Measurements from ENCODE around the gene CABP7. TPM values are rescaled to one million over a fixed set of nuclear protein-coding genes. Genes with fewer than 3 reads are reported as not detected.

Gene CABP7
- total RNA-seq, 1 experiment from 2014 or later, result not detected

DNA sequence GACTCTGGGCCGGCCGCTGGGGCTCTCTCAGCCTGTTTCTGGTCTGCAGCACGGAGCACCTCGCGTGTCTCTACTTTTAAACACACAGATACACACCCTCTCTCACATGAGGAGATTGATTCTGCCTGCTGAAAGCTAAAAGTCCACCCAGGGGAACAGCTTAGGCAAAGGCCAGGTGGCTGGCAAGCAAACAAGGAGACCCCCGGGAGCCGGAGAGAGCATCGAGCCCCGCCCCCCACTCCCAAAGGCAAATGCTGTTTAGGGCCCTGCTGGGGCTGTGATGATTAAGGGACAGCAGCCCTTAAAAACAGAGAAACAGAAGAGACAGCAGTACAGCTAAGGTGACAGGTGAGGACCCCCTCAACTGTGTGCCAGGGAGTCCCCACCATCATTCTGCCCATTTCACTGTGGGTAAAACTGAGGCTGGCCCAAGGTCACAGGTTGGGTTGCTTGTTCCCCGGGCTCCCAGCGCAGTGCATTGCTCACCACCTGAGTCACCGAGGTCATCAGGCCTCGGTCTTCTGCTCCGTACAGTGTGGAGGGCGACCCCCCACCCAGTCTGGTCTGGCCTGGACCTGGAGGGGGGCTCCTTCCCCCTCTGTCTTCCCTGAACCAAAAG, 6.8 kb downstream of the CABP7 start:
- H3K27ac ChIP-seq (ENCODE audit: low read depth, low read length), result no peak overlapping the region
- DNase-seq (ENCODE audit: low read depth, low spot score) (no peak), ATAC-seq (peak; percentile 42)
- ChIA-PET CTCF (interaction anchor here (0.6 to 1.2 kb wide), 2 partner anchors 362 to 553 kb away, joined by 3 to 6 read pairs; no protein-coding TSS in a partner anchor), POLR2A (no interaction called here), RAD21 (ENCODE audit: low non-redundant PET in 1 of 2, low total read pairs in 2 of 2, uncharacterized antibody in 2 of 2, unreplicated experiment in 2 of 2) (no interaction called here)
- H3K4me3 ChIP-seq (replicated peaks in 1 of 2; ENCODE audit: low read depth in 1 of 2, low read length in 2 of 2), result no peak overlapping the region
- H3K9me2 ChIP-seq (ENCODE audit: insufficient read depth), result no peaks in the 10 kb centered on the region
- H3K9me3 ChIP-seq (ENCODE audit: control insufficient read depth in 1 of 2, insufficient read depth in 1 of 2, low read depth in 1 of 2, low read length in 2 of 2), result no peaks in the 10 kb centered on the region
- TF ChIP-seq JUND (IDR thresholded peaks at IDR 0.05) (no peak), EZH2 (IDR thresholded peaks at IDR 0.05) (no peak), YY1 (IDR thresholded peaks at IDR 0.05; ENCODE audit: extremely low read depth, insufficient replicate concordance, low read depth, low read length) (no peak), CBX3 (IDR thresholded peaks at IDR 0.05; ENCODE audit: low read depth) (no peak), SIN3A (IDR thresholded peaks at IDR 0.05; ENCODE audit: low read depth) (no peak), TCF7L2 (IDR thresholded peaks at IDR 0.05; ENCODE audit: borderline replicate concordance, extremely low read depth, insufficient read depth, insufficient read length) (no peak), ZNF274 (IDR thresholded peaks at IDR 0.05; ENCODE audit: low read depth, low read length) (no peak), POLR2A (IDR thresholded peaks at IDR 0.05; ENCODE audit: borderline replicate concordance, extremely low read depth, insufficient read depth, insufficient read length) (no peak), FOSL1 (IDR thresholded peaks at IDR 0.05; ENCODE audit: low read depth) (no peak), EGR1 (IDR thresholded peaks at IDR 0.05; ENCODE audit: low read depth) (no peak)
- H3K36me3 ChIP-seq (ENCODE audit: control insufficient read depth in 1 of 2, insufficient read depth in 2 of 2, low read length in 2 of 2), result no peaks in the 10 kb centered on the region
- H4K20me1 ChIP-seq (ENCODE audit: insufficient read depth), result no peaks in the 10 kb centered on the region
- no peak overlapping the region for H2AFZ ChIP-seq (ENCODE audit: low read depth, low read length, poor library complexity, severe bottlenecking)
- BruUV-seq (replicated peaks), result no TSS peak
- peaks cover 0 to 11% of the 10 kb centered on the region in 2 experiments; a peak in 2 of 4 replicates for H3K4me1 ChIP-seq (ENCODE audit: control insufficient read depth in 1 of 2, insufficient read depth in 2 of 2, low read length in 2 of 2)
- intact Hi-C loops (cut with micrococcal nuclease), result no loop called here
- no peaks in the 10 kb centered on the region for H3K79me2 ChIP-seq (ENCODE audit: insufficient read depth, low read length)
- peak overlapping the region; percentile 25; the same call in 1 of the 2 replicates for H3K4me2 ChIP-seq (ENCODE audit: low read length)
- H3K9ac ChIP-seq (ENCODE audit: low read length), result no peak overlapping the region
- no peaks in the 10 kb centered on the region for H3K27me3 ChIP-seq (ENCODE audit: insufficient read depth, low read length)

DNA sequence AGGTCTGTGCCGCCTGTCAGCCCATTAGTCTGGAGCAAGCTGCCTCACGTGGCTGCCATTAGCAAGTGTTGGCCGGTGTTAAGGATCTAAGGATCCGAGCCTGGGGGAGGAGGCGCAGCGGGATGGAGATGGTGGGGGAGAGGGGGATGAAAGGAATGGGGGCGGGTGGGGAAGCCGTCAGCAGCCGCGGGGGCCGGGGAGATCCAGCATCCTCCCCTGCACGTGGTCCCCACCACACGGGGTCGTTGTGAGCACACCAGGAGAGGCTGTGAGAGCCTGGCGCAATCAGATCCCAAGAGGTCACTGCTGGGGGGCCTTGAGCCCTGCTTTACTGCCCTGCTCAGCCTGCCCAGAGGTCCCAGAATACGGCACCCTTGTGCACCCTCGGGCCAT, 7.3 kb downstream of the CABP7 start:
- Histone ChIP-seq H3K9me2 (ENCODE audit: insufficient read depth) (no peaks in the 10 kb centered on the region), H3K27me3 (ENCODE audit: insufficient read depth, low read length) (no peaks in the 10 kb centered on the region), H3K9ac (ENCODE audit: low read length) (no peak overlapping the region), H3K27ac (ENCODE audit: low read depth, low read length) (no peak overlapping the region), H3K4me3 (replicated peaks in 1 of 2; ENCODE audit: low read depth in 1 of 2, low read length in 2 of 2) (no peak overlapping the region), H3K4me1 (ENCODE audit: control insufficient read depth in 1 of 2, insufficient read depth in 2 of 2, low read length in 2 of 2) (peaks cover 0 to 9% of the 10 kb centered on the region in 2 experiments; a peak in 2 of 4 replicates), H3K4me2 (ENCODE audit: low read length) (peak overlapping the region; percentile 25; the same call in 1 of the 2 replicates), H3K79me2 (ENCODE audit: insufficient read depth, low read length) (no peaks in the 10 kb centered on the region), H3K9me3 (ENCODE audit: control insufficient read depth in 1 of 2, insufficient read depth in 1 of 2, low read depth in 1 of 2, low read length in 2 of 2) (no peaks in the 10 kb centered on the region), H3K36me3 (ENCODE audit: control insufficient read depth in 1 of 2, insufficient read depth in 2 of 2, low read length in 2 of 2) (no peaks in the 10 kb centered on the region), H4K20me1 (ENCODE audit: insufficient read depth) (no peaks in the 10 kb centered on the region), H2AFZ (ENCODE audit: low read depth, low read length, poor library complexity, severe bottlenecking) (no peak overlapping the region)
- DNase-seq (ENCODE audit: low read depth, low spot score) (no peak), ATAC-seq (peak; percentile 79)
- BruUV-seq (replicated peaks), result no TSS peak
- CTCF ChIA-PET, result interaction anchor here (0.6 to 1.2 kb wide), 3 partner anchors 278 to 552 kb away, joined by 3 to 6 read pairs (median 4); no protein-coding TSS in a partner anchor
- RAD21 ChIA-PET (ENCODE audit: low non-redundant PET in 1 of 2, low total read pairs in 2 of 2, uncharacterized antibody in 2 of 2, unreplicated experiment in 2 of 2), result no interaction called here
- POLR2A ChIA-PET, result no interaction called here
- intact Hi-C loops (cut with micrococcal nuclease), result no loop called here
- TF ChIP-seq SIN3A (IDR thresholded peaks at IDR 0.05; ENCODE audit: low read depth), result no peak
- TF ChIP-seq CEBPB (IDR thresholded peaks at IDR 0.05; ENCODE audit: low read depth), result no peak
- TF ChIP-seq ZNF274 (IDR thresholded peaks at IDR 0.05; ENCODE audit: low read depth, low read length), result no peak
- TF ChIP-seq ZFX (IDR thresholded peaks at IDR 0.05), result no peak
- TF ChIP-seq, protein P1, sequence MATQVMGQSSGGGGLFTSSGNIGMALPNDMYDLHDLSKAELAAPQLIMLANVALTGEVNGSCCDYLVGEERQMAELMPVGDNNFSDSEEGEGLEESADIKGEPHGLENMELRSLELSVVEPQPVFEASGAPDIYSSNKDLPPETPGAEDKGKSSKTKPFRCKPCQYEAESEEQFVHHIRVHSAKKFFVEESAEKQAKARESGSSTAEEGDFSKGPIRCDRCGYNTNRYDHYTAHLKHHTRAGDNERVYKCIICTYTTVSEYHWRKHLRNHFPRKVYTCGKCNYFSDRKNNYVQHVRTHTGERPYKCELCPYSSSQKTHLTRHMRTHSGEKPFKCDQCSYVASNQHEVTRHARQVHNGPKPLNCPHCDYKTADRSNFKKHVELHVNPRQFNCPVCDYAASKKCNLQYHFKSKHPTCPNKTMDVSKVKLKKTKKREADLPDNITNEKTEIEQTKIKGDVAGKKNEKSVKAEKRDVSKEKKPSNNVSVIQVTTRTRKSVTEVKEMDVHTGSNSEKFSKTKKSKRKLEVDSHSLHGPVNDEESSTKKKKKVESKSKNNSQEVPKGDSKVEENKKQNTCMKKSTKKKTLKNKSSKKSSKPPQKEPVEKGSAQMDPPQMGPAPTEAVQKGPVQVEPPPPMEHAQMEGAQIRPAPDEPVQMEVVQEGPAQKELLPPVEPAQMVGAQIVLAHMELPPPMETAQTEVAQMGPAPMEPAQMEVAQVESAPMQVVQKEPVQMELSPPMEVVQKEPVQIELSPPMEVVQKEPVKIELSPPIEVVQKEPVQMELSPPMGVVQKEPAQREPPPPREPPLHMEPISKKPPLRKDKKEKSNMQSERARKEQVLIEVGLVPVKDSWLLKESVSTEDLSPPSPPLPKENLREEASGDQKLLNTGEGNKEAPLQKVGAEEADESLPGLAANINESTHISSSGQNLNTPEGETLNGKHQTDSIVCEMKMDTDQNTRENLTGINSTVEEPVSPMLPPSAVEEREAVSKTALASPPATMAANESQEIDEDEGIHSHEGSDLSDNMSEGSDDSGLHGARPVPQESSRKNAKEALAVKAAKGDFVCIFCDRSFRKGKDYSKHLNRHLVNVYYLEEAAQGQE (IDR thresholded peaks at IDR 0.05; ENCODE audit: low read depth), result no peak
- no peak for TF ChIP-seq CBX3 (IDR thresholded peaks at IDR 0.05; ENCODE audit: low read depth)
- TF ChIP-seq POLR2A (IDR thresholded peaks at IDR 0.05; ENCODE audit: borderline replicate concordance, extremely low read depth, insufficient read depth, insufficient read length), result no peak
- no peak for TF ChIP-seq EZH2phosphoT487 (IDR thresholded peaks at IDR 0.05; ENCODE audit: borderline replicate concordance)
- TF ChIP-seq, protein P2, sequence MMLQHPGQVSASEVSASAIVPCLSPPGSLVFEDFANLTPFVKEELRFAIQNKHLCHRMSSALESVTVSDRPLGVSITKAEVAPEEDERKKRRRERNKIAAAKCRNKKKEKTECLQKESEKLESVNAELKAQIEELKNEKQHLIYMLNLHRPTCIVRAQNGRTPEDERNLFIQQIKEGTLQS (IDR thresholded peaks at IDR 0.05), result no peak
- no peak for TF ChIP-seq POLR2AphosphoS5 (IDR thresholded peaks at IDR 0.05; ENCODE audit: low read depth, low read length)
- TF ChIP-seq FOSL1 (IDR thresholded peaks at IDR 0.05; ENCODE audit: low read depth), result no peak
- TF ChIP-seq, protein P3, sequence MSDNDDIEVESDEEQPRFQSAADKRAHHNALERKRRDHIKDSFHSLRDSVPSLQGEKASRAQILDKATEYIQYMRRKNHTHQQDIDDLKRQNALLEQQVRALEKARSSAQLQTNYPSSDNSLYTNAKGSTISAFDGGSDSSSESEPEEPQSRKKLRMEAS (IDR thresholded peaks at IDR 0.05), result no peak
- TF ChIP-seq ELF1 (IDR thresholded peaks at IDR 0.05; ENCODE audit: borderline replicate concordance, low read depth), result no peak
